Measurements from ENCODE around the gene INSIG2. TPM values are rescaled to one million over a fixed set of nuclear protein-coding genes. Genes with fewer than 3 reads are reported as not detected.

Gene INSIG2
- total and polyA plus RNA-seq, 9 of the 15 experiments (the other 6 are each of a cell fraction or from before 2014, with no cell fraction given) = 1.5 to 34.2 (median 6.4) TPM

DNA sequence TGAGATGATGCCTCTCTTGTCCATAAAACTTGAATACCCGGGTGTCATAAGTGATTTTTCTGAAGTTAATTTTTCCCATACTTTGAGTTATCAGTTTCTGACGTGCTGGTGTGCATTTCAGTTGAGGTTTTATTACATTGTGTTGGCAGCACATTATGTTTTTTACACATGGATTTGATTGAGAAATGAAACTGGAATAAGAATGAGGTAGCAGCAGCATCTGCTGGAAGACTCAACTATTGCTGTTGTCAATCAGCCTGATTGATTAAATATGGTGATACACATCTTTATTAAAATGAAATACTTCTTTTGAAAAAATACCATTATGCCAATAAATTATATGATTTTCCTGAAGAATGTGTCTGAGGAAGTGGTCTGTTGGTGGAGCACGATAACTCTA is 60.5 kb downstream of the INSIG2 start:
- no peak for ATAC-seq
- WGBS (ENCODE audit: insufficient coverage, low coverage, missing lambda C conversion rate) = 0% methylated on average over 3 of the region's 3 CpGs
- Histone ChIP-seq H3K79me2 (ENCODE audit: control insufficient read depth, insufficient read depth, low read length) (no peaks in the 10 kb centered on the region), H3K4me3 (no peak overlapping the region), H3K4me2 (ENCODE audit: insufficient read depth, low read length) (no peak overlapping the region), H2AFZ (ENCODE audit: low read depth, low read length) (no peak overlapping the region), H3K27ac (ENCODE audit: extremely low read depth, low read depth, low read length) (no peak overlapping the region), H3K27me3 (ENCODE audit: control insufficient read depth in 2 of 2, insufficient read depth in 2 of 2, low read length in 2 of 2) (peaks cover 2 to 4% of the 10 kb centered on the region in 2 experiments; a peak in 1 of 5 replicates), H3K4me1 (replicated peaks in 1 of 2; ENCODE audit: control insufficient read depth in 2 of 2, insufficient read depth in 2 of 2, low read length in 2 of 2) (no peaks in the 10 kb centered on the region), H4K20me1 (replicated peaks; ENCODE audit: control insufficient read depth, insufficient read depth, low read length) (no peaks in the 10 kb centered on the region; the same call in 1 of the 2 replicates), H3K9me3 (replicated peaks; ENCODE audit: control insufficient read depth, insufficient read depth, low read depth, low read length) (no peaks in the 10 kb centered on the region), H3K9ac (ENCODE audit: insufficient read depth in 1 of 2, low read depth in 2 of 2, low read length in 2 of 2) (no peak overlapping the region), H3K36me3 (ENCODE audit: control insufficient read depth, insufficient read depth, low read length) (no peaks in the 10 kb centered on the region), H3K9me1 (ENCODE audit: control insufficient read depth, insufficient read depth, low read length) (no peaks in the 10 kb centered on the region)
- intact Hi-C loops (cut with micrococcal nuclease) = no loop called here
- no peak for FAIRE-seq
- no TSS peak for BruUV-seq (replicated peaks)
- TF ChIP-seq MAX (CRISPR knock-in tag; IDR thresholded peaks at IDR 0.05) = no peak
- no peak for TF ChIP-seq ZNF23 (CRISPR knock-in tag; IDR thresholded peaks at IDR 0.05)
- TF ChIP-seq ZNF507 (tag; conservative IDR thresholded peaks at IDR 0.05) = no peak
- TF ChIP-seq COPS2 (conservative IDR thresholded peaks at IDR 0.05) = no peak
- DNase-seq (ENCODE audit: extremely low read depth in 1 of 4, low spot score in 3 of 4) = no peak
- ChIA-PET CTCF (ENCODE audit: low intra/inter-chr PET ratio) (no interaction called here), POLR2A (no interaction called here)
- in situ Hi-C loops (cut with MboI) = no loop called here

GRCh38 chr2:118150294-118150693 is 62.0 kb downstream of the INSIG2 start:
- no peak overlapping the region for H2AFZ ChIP-seq (ENCODE audit: low read depth, low read length)
- CTCF ChIA-PET (ENCODE audit: low intra/inter-chr PET ratio) = no interaction called here
- no peak for FAIRE-seq

More at GRCh38 chr2:118150294-118150693, 62.0 kb downstream of the INSIG2 start:
- Histone ChIP-seq H3K9me1 (ENCODE audit: control insufficient read depth, insufficient read depth, low read length) (no peaks in the 10 kb centered on the region), H3K4me3 (no peak overlapping the region), H3K4me1 (replicated peaks in 1 of 2; ENCODE audit: control insufficient read depth in 2 of 2, insufficient read depth in 2 of 2, low read length in 2 of 2) (no peaks in the 10 kb centered on the region), H3K27me3 (ENCODE audit: control insufficient read depth in 2 of 2, insufficient read depth in 2 of 2, low read length in 2 of 2) (peaks cover 2 to 4% of the 10 kb centered on the region in 2 experiments; a peak in 1 of 5 replicates), H3K36me3 (ENCODE audit: control insufficient read depth, insufficient read depth, low read length) (no peaks in the 10 kb centered on the region), H3K79me2 (ENCODE audit: control insufficient read depth, insufficient read depth, low read length) (no peaks in the 10 kb centered on the region), H3K27ac (ENCODE audit: extremely low read depth, low read depth, low read length) (no peak overlapping the region), H4K20me1 (replicated peaks; ENCODE audit: control insufficient read depth, insufficient read depth, low read length) (no peaks in the 10 kb centered on the region; the same call in 1 of the 2 replicates), H3K4me2 (ENCODE audit: insufficient read depth, low read length) (no peak overlapping the region), H3K9ac (ENCODE audit: insufficient read depth in 1 of 2, low read depth in 2 of 2, low read length in 2 of 2) (no peak overlapping the region), H3K9me3 (replicated peaks; ENCODE audit: control insufficient read depth, insufficient read depth, low read depth, low read length) (no peaks in the 10 kb centered on the region)
- intact Hi-C loops (cut with micrococcal nuclease) = no loop called here
- POLR2A ChIA-PET = no interaction called here
- in situ Hi-C loops (cut with MboI) = no loop called here
- BruUV-seq (replicated peaks) = no TSS peak
- DNase-seq (ENCODE audit: extremely low read depth in 1 of 4, low spot score in 3 of 4) = no peak
- ATAC-seq = no peak
- no peak for TF ChIP-seq NR2F6 (CRISPR knock-in tag; IDR thresholded peaks at IDR 0.05)
